Gastroesophageal sphincter (tissue), 4 donors: ENCODE data around the gene LDB2. TPM values are rescaled to one million over a fixed set of nuclear protein-coding genes. Genes with fewer than 3 reads are reported as not detected.

Source experiments
- ATAC-seq: fragments of 150-250 bp; one replicate; pipeline ENCODE4 v1.9.1; 2016; ENCODE audit warnings: mild to moderate bottlenecking, moderate library complexity
- H3K27ac ChIP-seq, 4 donors: fragments of 200-600 bp; sonication (generic) in 3 of 4; 1 replicate in 3 of 4; 2 replicates in 1 of 4; pipeline ENCODE4 v1.5.1; 2016 to 2019
- H3K27me3 ChIP-seq: fragments of 200-600 bp; sonication (generic); one replicate; pipeline ENCODE4 v1.5.1; 2019
- H3K36me3 ChIP-seq, 2 donors: fragments of 200-600 bp; sonication (generic); one replicate each; pipeline ENCODE4 v1.5.1; 2019; ENCODE audit warnings: control low read depth in 1 of 2
- H3K4me1 ChIP-seq, 3 donors: fragments of 200-600 bp; sonication (generic); 1 replicate in 2 of 3; 2 replicates in 1 of 3; pipeline ENCODE4 v1.5.1; 2016 to 2019; ENCODE audit warnings: control low read depth in 2 of 3
- H3K4me3 ChIP-seq, 2 donors: fragments of 200-600 bp; sonication (generic); one replicate each; pipeline ENCODE4 v1.5.1; 2019; ENCODE audit warnings: mild to moderate bottlenecking in 1 of 2, moderate library complexity in 1 of 2
- H3K9me3 ChIP-seq, 3 donors: fragments of 200-600 bp; sonication (generic); one replicate each; pipeline ENCODE4 v1.5.1; 2017 to 2019; ENCODE audit warnings: control low read depth in 2 of 3
- CTCF ChIP-seq, 4 experiments: fragments of 200-600 bp in 2 of 4; fragments of 450-650 bp in 2 of 4; sonication (generic) in 1 of 4; IDR thresholded peaks; one replicate each; pipeline ENCODE4 v1.5.1; 2017 to 2019; ENCODE audit warnings: antibody characterized with exemption in 4 of 4, mild to moderate bottlenecking in 2 of 4, moderate library complexity in 2 of 4
- EP300 ChIP-seq: sonication (generic); formaldehyde crosslinking; IDR thresholded peaks from one replicate; pipeline ENCODE4 v1.6.1; 2017; ENCODE audit warnings: antibody characterized with exemption, mild to moderate bottlenecking
- POLR2A ChIP-seq, 2 donors: fragments of 450-650 bp; IDR thresholded peaks; one replicate each; pipeline ENCODE4 v1.6.1; 2017; ENCODE audit warnings: antibody characterized with exemption in 2 of 2, mild to moderate bottlenecking in 2 of 2, moderate library complexity in 1 of 2
- POLR2AphosphoS5 ChIP-seq: sonication (generic); formaldehyde crosslinking; IDR thresholded peaks from one replicate; pipeline ENCODE4 v1.6.1; 2017; ENCODE audit warnings: antibody characterized with exemption
- WGBS, 2 donors: methylation state at CpG; one replicate each; pipeline ENCODE4 v1.1.5; 2018; ENCODE audit warnings: low coverage in 1 of 2; 5-methylcytosine and 5-hydroxymethylcytosine counted together
- total RNA-seq, 4 donors: library from RNA; depleted of rRNA; stranded (reverse); fragments of >200 nt; gene quantifications; one replicate each; pipeline ENCODE4 v1.1.0, GENCODE V29; 2016

The LDB2 gene
- total RNA-seq, 4 donors from 2014 or later, result 23.6 to 29.6 (median 28.3) TPM

- 97 to 100% methylated on average over 1 to 3 of the region's 3 CpGs for WGBS, 2 donors
- Histone ChIP-seq H3K27me3 (no peaks in the 10 kb centered on the region), H3K36me3 (no peaks in the 10 kb centered on the region), H3K27ac (no peak overlapping the region), H3K4me1 (peaks cover 0 to 7% (median 0%) of the 10 kb centered on the region in 3 donors), H3K9me3 (no peaks in the 10 kb centered on the region), H3K4me3 (no peak overlapping the region)
- ATAC-seq, result no peak
- TF ChIP-seq CTCF (IDR thresholded peaks at IDR 0.05) (no peak), EP300 (no peak)
Measured at GRCh38 chr4:16745887-16746286, 152.6 kb downstream of the LDB2 start.

DNA sequence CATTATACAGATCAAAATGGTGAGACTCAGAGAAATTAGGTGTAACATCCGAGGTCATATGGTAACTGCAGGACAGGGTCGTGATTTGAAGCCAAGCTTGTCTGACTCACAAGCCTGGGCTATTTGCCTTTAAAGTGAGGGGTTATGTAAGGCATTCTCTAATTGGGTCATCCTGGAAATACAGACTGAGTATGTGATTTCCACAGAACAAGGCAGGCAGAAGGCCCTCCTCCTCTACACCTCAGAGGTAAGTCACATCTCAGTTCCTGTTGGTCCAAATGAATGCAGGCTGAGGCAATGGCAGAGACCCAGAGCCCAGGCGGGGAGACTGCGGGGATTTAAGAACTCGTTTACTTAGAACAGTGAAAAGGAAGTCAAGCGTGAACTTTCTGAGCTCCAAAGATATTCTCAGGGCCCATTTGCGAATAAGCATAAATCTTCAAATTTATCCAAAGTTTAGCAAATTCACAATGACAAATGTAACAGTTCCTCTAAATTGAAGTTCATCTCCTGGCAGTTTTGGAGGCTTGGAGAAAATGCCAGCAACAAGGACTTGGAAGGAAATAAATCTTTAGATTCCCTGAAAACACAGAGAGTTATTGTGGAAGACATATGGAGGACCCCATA is 153.3 kb downstream of the LDB2 start:
- Histone ChIP-seq H3K4me1 (peaks cover 0 to 7% (median 0%) of the 10 kb centered on the region in 3 donors), H3K9me3 (no peaks in the 10 kb centered on the region), H3K27me3 (no peaks in the 10 kb centered on the region), H3K27ac (peak overlapping the region in 1 of 4 donors; percentile 38), H3K36me3 (no peaks in the 10 kb centered on the region), H3K4me3 (no peak overlapping the region)
- peak; percentile 61 for TF ChIP-seq POLR2AphosphoS5
- no peak for TF ChIP-seq CTCF (IDR thresholded peaks at IDR 0.05)
- peak; percentile 90 for ATAC-seq
- 36 to 46% methylated on average over 2 to 7 of the region's 7 CpGs for whole genome bisulfite sequencing, 2 donors

DNA sequence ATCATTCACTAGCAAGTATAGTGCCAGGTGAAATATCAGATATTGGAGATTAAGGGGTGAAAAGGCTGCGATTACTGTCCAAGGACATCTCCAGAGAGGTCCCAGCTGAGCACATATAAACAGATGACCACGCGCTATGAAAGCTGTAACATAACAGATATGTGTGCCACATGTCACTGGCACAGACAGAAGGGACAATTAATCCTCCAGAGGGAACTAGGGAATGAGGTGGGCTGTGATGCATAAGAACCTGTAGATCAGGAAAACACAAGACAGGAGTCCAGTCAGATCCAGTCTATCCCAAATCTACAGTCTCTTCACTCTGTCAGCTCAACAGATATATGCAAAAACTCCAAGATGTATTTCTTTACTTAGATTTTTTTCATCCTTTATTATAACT is 157.2 kb downstream of the LDB2 start:
- no peaks in the 10 kb centered on the region for H3K36me3 ChIP-seq
- H3K9me3 ChIP-seq, result no peaks in the 10 kb centered on the region
- no peak overlapping the region for H3K27ac ChIP-seq
- ATAC-seq, result no peak
- no peaks in the 10 kb centered on the region for H3K27me3 ChIP-seq
- no peak overlapping the region for H3K4me3 ChIP-seq
- TF ChIP-seq POLR2A (IDR thresholded peaks at IDR 0.05), result no peak
- no peak for TF ChIP-seq POLR2AphosphoS5
- TF ChIP-seq CTCF (IDR thresholded peaks at IDR 0.05), result no peak
- TF ChIP-seq EP300, result no peak
- 79 to 96% methylated on average over 3 of the region's 3 CpGs for WGBS, 2 donors
- H3K4me1 ChIP-seq, result peaks cover 0 to 7% (median 0%) of the 10 kb centered on the region in 3 donors

DNA sequence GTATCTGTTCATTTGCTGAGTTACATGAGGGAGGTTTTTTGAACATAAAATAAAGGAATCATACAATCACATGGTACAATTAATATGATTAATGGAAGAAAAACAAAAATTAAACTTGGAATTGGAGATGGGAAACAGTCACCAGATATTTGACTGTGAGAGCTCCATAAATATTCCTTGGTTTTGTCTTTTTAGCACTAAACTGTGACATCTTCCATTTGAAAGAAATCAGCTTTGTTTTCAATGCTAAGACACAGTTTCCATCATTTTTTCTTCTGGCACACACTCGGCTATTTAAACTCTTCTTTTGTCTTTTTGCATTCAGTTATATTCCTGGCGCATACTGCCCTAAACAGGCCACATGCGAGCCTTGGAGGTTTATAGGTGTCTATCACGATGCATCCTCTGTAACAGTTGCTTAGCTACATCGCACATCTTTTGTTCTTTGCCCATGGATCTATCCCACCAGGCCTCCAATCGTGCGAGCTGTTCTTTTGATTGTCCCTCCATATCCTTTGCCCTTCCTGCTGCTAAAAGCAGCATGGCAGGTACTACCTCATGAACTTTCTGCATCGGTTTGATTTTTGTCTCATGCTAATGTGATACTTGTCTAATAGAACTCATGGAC is 158.3 kb downstream of the LDB2 start:
- 80 to 88% methylated on average over 8 of the region's 8 CpGs for whole genome bisulfite sequencing, 2 donors
- ATAC-seq, result no peak
- H3K27ac ChIP-seq, result no peak overlapping the region
- H3K4me3 ChIP-seq, result no peak overlapping the region
- H3K36me3 ChIP-seq, result no peaks in the 10 kb centered on the region
- H3K27me3 ChIP-seq, result no peaks in the 10 kb centered on the region
- H3K9me3 ChIP-seq, result no peaks in the 10 kb centered on the region
- peaks cover 0 to 2% (median 0%) of the 10 kb centered on the region in 3 donors for H3K4me1 ChIP-seq
- TF ChIP-seq POLR2AphosphoS5 (no peak), CTCF (IDR thresholded peaks at IDR 0.05) (no peak), EP300 (no peak)

GRCh38 chr4:16738558-16738957 is 159.9 kb downstream of the LDB2 start:
- ATAC-seq, result no peak
- no peak for TF ChIP-seq POLR2A (IDR thresholded peaks at IDR 0.05)
- no peak for TF ChIP-seq CTCF (IDR thresholded peaks at IDR 0.05)
- no peak for TF ChIP-seq POLR2AphosphoS5
- no peak for TF ChIP-seq EP300
- Histone ChIP-seq H3K9me3 (no peaks in the 10 kb centered on the region), H3K27ac (no peak overlapping the region), H3K4me1 (no peaks in the 10 kb centered on the region), H3K4me3 (no peak overlapping the region), H3K36me3 (no peaks in the 10 kb centered on the region), H3K27me3 (no peaks in the 10 kb centered on the region)
- 80 to 100% methylated on average over 1 of the region's 1 CpG for WGBS, 2 donors
